HUES48 (cell line): ENCODE measurements around the gene ZNF57.

Source experiments
- H3K27ac ChIP-seq: one replicate; pipeline ENCODE4 v1.7.0; 2013; ENCODE audit warnings: low read depth, low read length, inconsistent platforms
- H3K27me3 ChIP-seq: 2 replicates; pipeline ENCODE4 v1.6.1; 2013; ENCODE audit warnings: mild to moderate bottlenecking, low read length; ENCODE audit not compliant: control insufficient read depth, insufficient read depth
- H3K36me3 ChIP-seq: 2 replicates; pipeline ENCODE4 v1.6.1; 2013; ENCODE audit warnings: low read length; ENCODE audit not compliant: control insufficient read depth, insufficient read depth
- H3K4me1 ChIP-seq: 2 replicates; pipeline ENCODE4 v1.6.1; 2013; ENCODE audit warnings: mild to moderate bottlenecking, low read length; ENCODE audit not compliant: control insufficient read depth, insufficient read depth
- H3K4me3 ChIP-seq: 2 replicates; pipeline ENCODE4 v1.5.1; 2013; ENCODE audit warnings: mild to moderate bottlenecking, low read depth, low read length
- H3K9ac ChIP-seq: 2 replicates; pipeline ENCODE4 v1.6.1; 2013; ENCODE audit warnings: mild to moderate bottlenecking, low read depth, low read length, moderate library complexity
- H3K9me3 ChIP-seq: 2 replicates; pipeline ENCODE4 v1.6.1; 2013; ENCODE audit warnings: low read length; ENCODE audit not compliant: control insufficient read depth, insufficient read depth

Gene ZNF57

DNA sequence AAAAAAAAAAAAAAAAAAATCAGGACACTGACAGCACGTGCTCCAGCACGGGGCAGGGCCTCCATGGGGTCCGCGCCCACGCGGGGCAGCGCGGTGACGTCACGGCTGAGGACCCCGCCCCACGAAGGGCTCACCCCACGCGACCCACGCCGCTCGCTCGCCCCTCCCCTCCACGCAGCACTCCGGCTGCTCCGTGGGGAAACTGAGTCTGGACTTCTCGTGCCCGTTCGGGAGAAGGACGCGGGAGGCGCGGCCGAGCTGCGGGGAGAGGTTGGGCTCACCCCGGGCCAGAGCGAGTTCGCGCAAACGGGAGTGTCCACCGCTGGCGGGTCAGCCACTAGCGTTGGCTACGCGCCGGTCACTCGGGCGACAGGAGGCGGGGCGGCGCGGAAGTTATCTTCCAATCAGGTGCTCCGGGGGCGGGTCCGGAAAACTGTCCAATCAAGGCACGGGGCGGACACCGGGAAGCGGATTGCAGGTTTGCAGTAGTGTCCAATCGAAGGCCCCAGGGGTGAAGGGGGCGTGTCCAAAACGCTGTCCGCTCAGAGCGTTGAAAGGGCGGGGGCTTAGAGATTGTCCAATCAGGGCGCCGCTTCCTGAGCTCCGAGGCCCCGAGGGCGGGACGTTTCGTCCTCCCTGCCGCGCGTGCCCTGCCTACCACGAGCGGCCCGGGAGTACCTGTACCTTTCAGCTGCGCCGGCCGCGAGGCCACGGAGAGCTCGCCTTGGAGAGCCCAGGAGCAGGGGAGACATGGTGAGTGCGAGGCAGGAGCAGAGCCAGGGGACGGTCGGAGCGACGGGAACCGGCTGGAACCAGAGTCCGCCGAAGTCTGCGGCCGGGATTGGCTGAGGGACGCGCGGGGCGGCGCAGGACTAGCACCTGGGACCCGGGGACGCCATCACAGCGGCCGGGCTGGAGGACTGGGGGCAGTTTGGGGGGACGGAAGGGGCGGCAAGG lies at the start of gene ZNF57:
Gene ZNF57, plus strand, starts transcription at position 633 of the 957 bp plus-strand sequence. Its CDS starts 118 bp downstream, at position 751.
- Histone ChIP-seq H3K9ac (peak within 1 kb of the TSS; percentile 88), H3K4me1 (no peaks in the 10 kb centered on the region), H3K27me3 (no peaks in the 10 kb centered on the region), H3K36me3 (no peaks in the 10 kb centered on the region), H3K9me3 (peaks cover 6% of the 10 kb centered on the region; the same call in 1 of the 2 replicates), H3K4me3 (peak within 1 kb of the TSS; percentile 83), H3K27ac (peak within 1 kb of the TSS; percentile 42)

DNA sequence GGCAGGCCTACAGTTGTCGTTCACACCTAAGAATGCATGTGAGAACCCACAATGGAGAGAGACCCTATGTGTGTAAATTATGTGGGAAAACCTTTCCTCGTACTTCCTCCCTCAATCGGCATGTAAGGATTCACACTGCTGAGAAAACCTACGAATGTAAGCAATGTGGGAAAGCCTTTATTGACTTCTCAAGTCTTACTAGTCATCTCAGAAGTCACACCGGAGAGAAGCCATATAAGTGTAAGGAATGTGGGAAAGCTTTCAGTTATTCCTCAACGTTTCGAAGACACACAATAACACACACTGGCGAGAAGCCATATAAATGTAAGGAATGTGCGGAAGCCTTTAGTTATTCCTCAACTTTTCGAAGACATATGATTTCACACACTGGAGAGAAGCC lies 48.1 kb upstream of the ZNF57 start:
- Histone ChIP-seq H3K27ac (no peak overlapping the region), H3K9ac (no peak overlapping the region), H3K4me1 (no peaks in the 10 kb centered on the region), H3K36me3 (peaks cover 39% of the 10 kb centered on the region), H3K27me3 (no peaks in the 10 kb centered on the region), H3K9me3 (peaks cover 78% of the 10 kb centered on the region), H3K4me3 (peak overlapping the region; percentile 30; the same call in 1 of the 2 replicates)

GRCh38 chr19:2853015-2853606 lies 47.6 kb upstream of the ZNF57 start:
- H3K4me1 ChIP-seq: no peaks in the 10 kb centered on the region
- H3K9me3 ChIP-seq: peaks cover 78% of the 10 kb centered on the region
- peaks cover 39% of the 10 kb centered on the region for H3K36me3 ChIP-seq
- H3K27ac ChIP-seq: no peak overlapping the region
- no peaks in the 10 kb centered on the region for H3K27me3 ChIP-seq
- no peak overlapping the region for H3K9ac ChIP-seq
- H3K4me3 ChIP-seq: peak overlapping the region; percentile 30; the same call in 1 of the 2 replicates

GRCh38 chr19:2854849-2855248 lies 45.9 kb upstream of the ZNF57 start:
- Histone ChIP-seq H3K4me3 (no peak overlapping the region), H3K27ac (no peak overlapping the region), H3K27me3 (no peaks in the 10 kb centered on the region), H3K36me3 (peaks cover 39% of the 10 kb centered on the region), H3K4me1 (no peaks in the 10 kb centered on the region), H3K9ac (no peak overlapping the region), H3K9me3 (peaks cover 83% of the 10 kb centered on the region)

DNA sequence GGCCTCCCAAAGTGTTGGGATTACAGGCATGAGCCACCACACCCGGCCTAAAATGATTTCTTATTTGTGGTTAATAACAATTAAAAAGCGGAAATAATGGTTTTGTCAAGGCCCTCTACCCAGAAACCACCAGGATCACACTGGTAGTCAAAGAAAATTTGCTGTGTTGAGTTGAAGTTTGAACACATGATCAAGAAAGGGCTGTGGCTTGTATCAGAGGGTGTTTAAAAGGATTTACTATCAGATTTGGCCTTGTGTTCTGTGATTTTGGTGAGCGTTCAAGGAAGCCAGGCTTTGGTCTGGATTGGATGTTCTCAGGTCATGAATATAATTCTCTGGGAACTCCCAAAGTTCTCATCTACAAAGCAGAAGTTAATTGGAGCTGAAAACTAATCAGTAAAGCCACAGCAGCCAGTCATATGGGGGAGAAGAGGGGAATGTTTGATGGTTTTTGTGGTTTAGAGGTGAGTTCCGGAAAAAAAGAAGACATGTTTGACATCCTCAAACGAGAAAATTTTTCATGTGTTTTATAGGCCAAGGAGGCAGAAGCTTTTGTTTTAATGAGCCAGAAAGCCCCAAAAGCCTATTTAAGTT lies 44.2 kb upstream of the ZNF57 start:
- H3K27me3 ChIP-seq: no peaks in the 10 kb centered on the region
- no peak overlapping the region for H3K4me3 ChIP-seq
- peaks cover 76% of the 10 kb centered on the region for H3K9me3 ChIP-seq
- no peak overlapping the region for H3K27ac ChIP-seq
- peaks cover 29% of the 10 kb centered on the region for H3K36me3 ChIP-seq
- no peak overlapping the region for H3K9ac ChIP-seq
- H3K4me1 ChIP-seq: no peaks in the 10 kb centered on the region

GRCh38 chr19:2858864-2859263 lies 41.9 kb upstream of the ZNF57 start:
- Histone ChIP-seq H3K9me3 (peaks cover 63% of the 10 kb centered on the region), H3K9ac (no peak overlapping the region), H3K4me3 (no peak overlapping the region), H3K4me1 (no peaks in the 10 kb centered on the region), H3K27me3 (no peaks in the 10 kb centered on the region), H3K36me3 (peaks cover 6% of the 10 kb centered on the region), H3K27ac (no peak overlapping the region)

GRCh38 chr19:2863816-2864215 lies 36.9 kb upstream of the ZNF57 start:
- H3K4me1 ChIP-seq: no peaks in the 10 kb centered on the region
- H3K27ac ChIP-seq: no peak overlapping the region
- no peaks in the 10 kb centered on the region for H3K27me3 ChIP-seq
- H3K9ac ChIP-seq: no peak overlapping the region
- H3K4me3 ChIP-seq: no peak overlapping the region
- no peaks in the 10 kb centered on the region for H3K36me3 ChIP-seq
- H3K9me3 ChIP-seq: peaks cover 49% of the 10 kb centered on the region

DNA sequence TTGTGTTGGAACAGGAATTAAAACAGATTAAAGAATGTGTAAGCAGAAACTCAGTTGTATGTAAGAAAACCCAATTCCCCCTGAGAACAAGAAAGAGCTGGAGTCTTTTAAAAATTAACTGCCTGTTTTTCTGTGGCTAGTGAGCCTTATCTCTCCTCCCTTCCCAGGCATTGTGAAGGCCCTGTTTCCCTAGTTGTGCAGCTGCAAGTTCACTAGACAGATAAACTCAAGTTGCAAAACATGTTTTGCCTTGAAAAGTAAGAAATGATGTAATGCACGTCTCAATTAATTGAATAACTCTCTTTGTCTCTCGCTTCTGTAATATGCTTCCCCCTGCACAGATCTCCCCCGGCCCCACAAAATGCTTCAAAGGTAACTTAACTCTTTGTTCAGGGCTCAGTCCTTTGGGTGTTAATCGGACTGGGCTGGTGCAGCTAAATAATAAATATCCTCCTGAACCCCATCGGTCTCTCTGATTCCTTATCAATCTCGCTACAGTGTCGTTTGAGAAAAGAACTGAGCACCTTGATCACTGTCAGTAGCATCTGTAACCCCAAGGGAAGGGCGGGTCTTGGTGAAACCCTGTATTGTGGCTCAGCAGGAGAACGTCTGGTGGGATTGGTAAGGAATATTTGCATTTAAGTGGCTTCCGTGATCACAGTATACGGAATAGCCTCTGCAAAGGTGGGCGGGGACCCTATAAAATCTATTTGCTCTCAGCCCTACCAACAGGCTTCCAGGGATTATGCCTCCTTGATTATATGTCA lies 35.2 kb upstream of the ZNF57 start:
- Histone ChIP-seq H3K27ac (no peak overlapping the region), H3K9ac (no peak overlapping the region), H3K9me3 (peaks cover 49% of the 10 kb centered on the region)

GRCh38 chr19:2866495-2867024 lies 34.2 kb upstream of the ZNF57 start:
- Histone ChIP-seq H3K27ac (no peak overlapping the region), H3K9me3 (peaks cover 50% of the 10 kb centered on the region), H3K27me3 (no peaks in the 10 kb centered on the region), H3K4me3 (no peak overlapping the region), H3K9ac (no peak overlapping the region), H3K36me3 (no peaks in the 10 kb centered on the region), H3K4me1 (no peaks in the 10 kb centered on the region)

More for the DNA sequence above, 35.2 kb upstream of the ZNF57 start:
- no peaks in the 10 kb centered on the region for H3K36me3 ChIP-seq
- H3K4me1 ChIP-seq: no peaks in the 10 kb centered on the region
- no peaks in the 10 kb centered on the region for H3K27me3 ChIP-seq
- H3K4me3 ChIP-seq: no peak overlapping the region
